ENCODE data around the gene ATG16L2.

GRCh38 chr11:72851726-72852125, 37.5 kb downstream of the ATG16L2 start:
- no peak for TF ChIP-seq MAFK (IDR thresholded peaks at IDR 0.05; ENCODE audit: low read depth, low read length)
- no peak for TF ChIP-seq POLR2A (IDR thresholded peaks at IDR 0.05; ENCODE audit: low read depth, low read length)
- no peak for TF ChIP-seq CTCF (conservative IDR thresholded peaks at IDR 0.05; ENCODE audit: low read depth, low read length)
- TF ChIP-seq USF2 (IDR thresholded peaks at IDR 0.05; ENCODE audit: low read depth, low read length), result no peak
- TF ChIP-seq RAD21 (IDR thresholded peaks at IDR 0.05; ENCODE audit: low read length), result no peak
- TF ChIP-seq RCOR1 (IDR thresholded peaks at IDR 0.05; ENCODE audit: insufficient replicate concordance, low read length), result no peak
- no peak for TF ChIP-seq CEBPB (IDR thresholded peaks at IDR 0.05; ENCODE audit: low read depth, low read length)
- no peak for TF ChIP-seq RFX5 (IDR thresholded peaks at IDR 0.05; ENCODE audit: low read depth, low read length)
- no peak for TF ChIP-seq SMC3 (IDR thresholded peaks at IDR 0.05; ENCODE audit: low read depth, low read length)

Data from IMR-90 (cell line).